Neural crest cell (in vitro differentiated cells): ENCODE data around the gene DIAPH2. TPM values are rescaled to one million over a fixed set of nuclear protein-coding genes. Genes with fewer than 3 reads are reported as not detected.
A peak's percentile ranks its signal among the peaks of the same experiment; 100 is the strongest.
"Not testable (repeated sequence)": the region's sequence is repeated elsewhere in the genome, so short reads cannot be mapped to it uniquely, and the experiment has no call there.

Experiments
- DNase-seq: peaks from one replicate; pipeline ENCODE4 v3.0.0; 2021; ENCODE audit warnings: low read depth, mixed read lengths, low spot score
- H3K27ac Mint-ChIP-seq: one replicate; pipeline ENCODE4 v1.8.0; 2021; ENCODE audit warnings: mild to moderate bottlenecking, mixed read lengths; ENCODE audit not compliant: unreplicated experiment
- H3K27me3 Mint-ChIP-seq: 2 replicates; pipeline ENCODE4 v1.8.0; 2021; ENCODE audit warnings: low read depth, mild to moderate bottlenecking, mixed read lengths
- H3K36me3 Mint-ChIP-seq: 2 replicates; pipeline ENCODE4 v1.8.0; 2021; ENCODE audit warnings: low read depth, mild to moderate bottlenecking, mixed read lengths
- H3K4me1 Mint-ChIP-seq: 2 replicates; pipeline ENCODE4 v1.8.0; 2021; ENCODE audit warnings: mixed read lengths
- H3K4me3 Mint-ChIP-seq: one replicate; pipeline ENCODE4 v1.8.0; 2021; ENCODE audit warnings: mild to moderate bottlenecking, mixed read lengths
- H3K9me3 Mint-ChIP-seq: 2 replicates; pipeline ENCODE4 v1.8.0; 2021; ENCODE audit warnings: mixed read lengths
- CTCF ChIP-seq: fragments of 200-600 bp; sonication (generic); conservative IDR thresholded peaks from 2 replicates; pipeline ENCODE4 v1.5.0; 2021; ENCODE audit warnings: antibody characterized with exemption, mild to moderate bottlenecking
- total RNA-seq: library from RNA; stranded (reverse); gene quantifications from 2 replicates; pipeline ENCODE4 v1.2.1, GENCODE V29; 2021

Gene DIAPH2
- total RNA-seq, 1 donor from 2014 or later: 8.4 TPM

GRCh38 chrX:96838537-96838936 is 153.9 kb downstream of the DIAPH2 start:
- Mint-ChIP-seq H3K27ac (no peak overlapping the region), H3K4me1 (peaks cover 4% of the 10 kb centered on the region), H3K9me3 (no peaks in the 10 kb centered on the region), H3K27me3 (no peaks in the 10 kb centered on the region), H3K4me3 (no peak overlapping the region), H3K36me3 (no peaks in the 10 kb centered on the region)
- TF ChIP-seq CTCF: no peak
- DNase-seq: no peak

- Mint-ChIP-seq H3K27me3 (no peaks in the 10 kb centered on the region), H3K4me3 (no peak overlapping the region), H3K9me3 (no peaks in the 10 kb centered on the region), H3K36me3 (no peaks in the 10 kb centered on the region), H3K27ac (no peak overlapping the region), H3K4me1 (peaks cover 6% of the 10 kb centered on the region)
- no peak for DNase-seq
- TF ChIP-seq CTCF: no peak
These were observed 156.7 kb downstream of the DIAPH2 start for GRCh38 chrX:96841325-96841724.

- not testable (repeated sequence) for H3K9me3 Mint-ChIP-seq, H3K4me3 Mint-ChIP-seq, DNase-seq, H3K4me1 Mint-ChIP-seq, H3K27ac Mint-ChIP-seq, H3K27me3 Mint-ChIP-seq, H3K36me3 Mint-ChIP-seq
These were observed 157.2 kb downstream of the DIAPH2 start for GRCh38 chrX:96841866-96842265.

GRCh38 chrX:96843566-96843965 is 158.9 kb downstream of the DIAPH2 start:
- DNase-seq: no peak
- H3K36me3 Mint-ChIP-seq: no peaks in the 10 kb centered on the region
- peaks cover 13% of the 10 kb centered on the region for H3K4me1 Mint-ChIP-seq
- H3K27me3 Mint-ChIP-seq: no peaks in the 10 kb centered on the region
- peak; percentile 40 for TF ChIP-seq CTCF
- H3K27ac Mint-ChIP-seq: no peak overlapping the region
- H3K9me3 Mint-ChIP-seq: peaks cover 3% of the 10 kb centered on the region
- no peak overlapping the region for H3K4me3 Mint-ChIP-seq

- TF ChIP-seq CTCF: no peak
- DNase-seq: no peak
- H3K27me3 Mint-ChIP-seq: no peaks in the 10 kb centered on the region
- peaks cover 13% of the 10 kb centered on the region for H3K4me1 Mint-ChIP-seq
- H3K9me3 Mint-ChIP-seq: peaks cover 4% of the 10 kb centered on the region
- H3K27ac Mint-ChIP-seq: no peak overlapping the region
- no peak overlapping the region for H3K4me3 Mint-ChIP-seq
- no peaks in the 10 kb centered on the region for H3K36me3 Mint-ChIP-seq
These were observed 162.2 kb downstream of the DIAPH2 start for GRCh38 chrX:96846841-96847240.

GRCh38 chrX:96859422-96859821 is 174.8 kb downstream of the DIAPH2 start:
- not testable (repeated sequence) for DNase-seq, H3K4me1 Mint-ChIP-seq, H3K4me3 Mint-ChIP-seq, H3K27me3 Mint-ChIP-seq, H3K27ac Mint-ChIP-seq, H3K36me3 Mint-ChIP-seq, H3K9me3 Mint-ChIP-seq

- Mint-ChIP-seq H3K27me3 (no peaks in the 10 kb centered on the region), H3K9me3 (no peaks in the 10 kb centered on the region), H3K36me3 (no peaks in the 10 kb centered on the region), H3K27ac (no peak overlapping the region), H3K4me3 (no peak overlapping the region), H3K4me1 (no peaks in the 10 kb centered on the region)
- no peak for TF ChIP-seq CTCF
- no peak for DNase-seq
These were observed 176.6 kb downstream of the DIAPH2 start for GRCh38 chrX:96861218-96861617.
